HG03064 (cell line): ENCODE data around the gene CLDN10.
"Not testable (repeated sequence)": the region's sequence is repeated elsewhere in the genome, so short reads cannot be mapped to it uniquely, and the experiment has no call there.

ENCODE experiments used
- ATAC-seq: cut with Tn5 transposase; IDR thresholded peaks from one replicate; pipeline ENCODE4 v1.9.1; 2021; ENCODE audit warnings: low read depth; ENCODE audit not compliant: unreplicated experiment

Gene CLDN10, protein sequence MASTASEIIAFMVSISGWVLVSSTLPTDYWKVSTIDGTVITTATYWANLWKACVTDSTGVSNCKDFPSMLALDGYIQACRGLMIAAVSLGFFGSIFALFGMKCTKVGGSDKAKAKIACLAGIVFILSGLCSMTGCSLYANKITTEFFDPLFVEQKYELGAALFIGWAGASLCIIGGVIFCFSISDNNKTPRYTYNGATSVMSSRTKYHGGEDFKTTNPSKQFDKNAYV

DNA sequence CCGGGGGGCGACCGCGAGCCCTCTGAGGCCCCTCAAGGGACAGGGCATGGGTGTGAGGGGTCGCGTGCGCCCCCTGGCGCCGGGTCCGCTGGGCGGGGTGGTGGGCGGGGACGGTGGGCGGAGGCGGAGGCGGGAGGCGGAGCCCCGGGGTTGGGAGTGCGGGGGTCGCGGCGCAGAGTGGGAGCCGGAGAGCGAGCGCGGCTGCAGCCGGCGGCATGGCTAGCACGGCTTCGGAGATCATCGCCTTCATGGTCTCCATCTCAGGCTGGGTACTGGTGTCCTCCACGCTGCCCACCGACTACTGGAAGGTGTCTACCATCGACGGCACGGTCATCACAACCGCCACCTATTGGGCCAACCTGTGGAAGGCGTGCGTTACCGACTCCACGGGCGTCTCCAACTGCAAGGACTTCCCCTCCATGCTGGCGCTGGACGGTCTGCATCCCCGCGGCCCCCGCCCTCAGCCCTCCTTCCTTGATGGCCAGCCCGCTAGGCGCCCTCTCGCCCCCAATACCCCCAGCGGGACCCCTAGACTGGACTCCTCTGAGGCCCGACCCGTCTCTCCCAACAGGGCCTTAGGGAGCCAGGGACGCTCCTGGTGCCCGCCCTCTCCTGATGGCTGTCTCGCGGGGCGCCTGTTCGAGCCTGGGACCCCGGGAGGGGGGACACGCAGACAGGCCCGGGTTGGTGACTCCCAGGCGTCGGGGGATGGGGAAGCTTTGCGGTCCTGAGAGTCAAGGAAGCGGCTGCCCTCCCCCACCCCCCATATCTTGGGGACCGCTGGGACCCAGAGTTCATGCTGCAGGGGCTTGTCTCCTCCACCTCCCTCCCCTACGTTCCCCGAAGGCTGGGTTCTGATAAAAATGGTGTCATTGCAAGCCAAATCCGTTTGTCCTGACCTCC lies at the start of gene CLDN10:
CLDN10 (plus strand) TSS at position 182 of the 903 bp plus-strand sequence; CDS start at position 216, 34 bp downstream.
- ATAC-seq = no peak

DNA sequence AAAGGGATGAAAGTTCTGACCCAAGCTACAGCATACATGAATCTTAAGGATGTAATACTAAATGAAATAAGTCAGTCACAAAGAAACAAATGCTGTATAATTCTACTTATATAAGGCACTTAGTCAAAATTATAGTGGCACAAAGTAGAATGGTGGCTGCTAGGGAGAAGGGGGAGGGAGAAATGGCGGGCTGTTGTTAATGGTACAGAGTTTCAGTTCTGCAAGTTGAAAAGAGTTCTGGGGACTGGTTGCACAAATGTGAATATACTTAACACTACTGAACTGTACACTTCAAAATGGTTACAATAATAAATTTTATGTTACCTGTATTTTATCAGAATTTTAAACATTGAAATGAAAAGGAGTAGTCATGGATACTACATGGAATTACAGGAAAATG lies 48.9 kb upstream of the CLDN10 start:
- ATAC-seq = no peak

DNA sequence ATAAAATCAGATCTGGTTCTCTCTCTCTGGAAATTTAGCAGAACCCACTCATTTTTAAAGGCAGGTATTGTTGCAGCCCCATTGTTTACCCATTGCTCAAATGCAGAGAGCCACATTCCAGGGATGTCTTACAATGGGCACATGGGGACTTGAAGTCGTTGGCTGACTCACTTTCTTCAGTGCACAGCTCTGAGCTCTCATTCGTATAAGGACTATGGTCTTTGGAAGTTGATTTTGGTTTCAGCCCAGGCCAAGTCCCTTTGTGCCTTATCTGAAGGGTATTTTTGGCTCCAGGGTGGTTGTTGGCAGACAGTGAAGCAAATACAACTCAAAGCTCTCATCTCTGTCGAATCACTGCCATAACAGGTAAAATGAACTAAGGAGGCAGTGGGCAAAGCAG lies 47.3 kb upstream of the CLDN10 start:
- ATAC-seq = no peak

DNA sequence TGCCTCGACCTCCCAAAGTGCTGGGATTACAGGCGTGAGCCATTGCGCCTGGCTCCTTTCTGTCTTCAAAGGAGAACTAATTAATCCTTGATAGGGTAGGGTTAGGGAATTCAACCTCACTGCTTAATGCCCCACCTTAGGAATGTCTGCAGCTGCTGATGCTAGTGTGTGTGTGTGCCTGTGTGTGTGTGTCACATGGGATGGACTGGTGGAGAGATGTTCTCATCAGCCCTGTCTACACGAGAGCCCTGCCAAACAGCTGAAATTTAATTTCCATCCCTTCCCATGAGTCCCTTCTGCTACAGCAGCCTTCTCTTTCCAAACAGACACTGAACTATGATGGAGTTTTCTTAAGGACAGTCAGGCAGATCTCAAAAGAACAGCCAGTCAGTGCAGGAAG lies 46.5 kb upstream of the CLDN10 start:
- no peak for ATAC-seq

DNA sequence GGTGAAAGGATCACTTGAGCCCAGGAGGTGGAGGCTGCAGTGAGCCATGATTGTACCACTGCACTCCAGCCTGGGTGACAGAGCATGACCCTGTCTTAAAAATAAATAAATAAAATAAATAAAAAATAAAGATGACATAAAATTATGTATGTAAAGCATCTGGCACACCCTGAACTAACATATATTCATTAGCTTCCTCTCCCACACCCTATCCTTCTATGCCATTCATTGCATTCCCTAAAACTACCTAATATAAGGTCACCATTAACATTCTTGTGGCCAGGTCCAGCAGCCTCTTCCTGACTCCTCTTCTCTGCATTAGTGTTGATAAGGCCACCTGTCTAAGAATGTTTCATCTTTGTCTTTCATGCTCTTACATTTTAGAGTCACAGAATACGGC lies 44.5 kb upstream of the CLDN10 start:
- no peak for ATAC-seq

DNA sequence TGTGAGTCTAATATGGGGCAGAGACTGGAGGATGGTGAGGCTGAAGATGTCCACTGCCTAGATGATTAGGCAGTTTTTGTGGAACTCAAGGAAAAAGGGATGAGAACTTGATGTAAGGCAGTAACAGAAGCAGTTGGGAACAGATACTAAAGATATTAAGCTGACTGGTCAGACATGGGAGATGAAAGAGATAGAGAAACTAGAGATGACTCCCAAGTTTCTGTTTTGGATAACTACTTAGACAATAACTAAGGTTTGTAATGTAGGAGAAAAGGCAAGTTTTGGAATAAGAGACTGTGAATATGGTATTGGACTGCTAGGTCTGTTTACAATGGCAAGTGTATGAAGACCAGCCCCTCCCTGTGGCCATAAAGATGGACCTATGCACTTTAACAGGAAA lies 43.5 kb upstream of the CLDN10 start:
- no peak for ATAC-seq

DNA sequence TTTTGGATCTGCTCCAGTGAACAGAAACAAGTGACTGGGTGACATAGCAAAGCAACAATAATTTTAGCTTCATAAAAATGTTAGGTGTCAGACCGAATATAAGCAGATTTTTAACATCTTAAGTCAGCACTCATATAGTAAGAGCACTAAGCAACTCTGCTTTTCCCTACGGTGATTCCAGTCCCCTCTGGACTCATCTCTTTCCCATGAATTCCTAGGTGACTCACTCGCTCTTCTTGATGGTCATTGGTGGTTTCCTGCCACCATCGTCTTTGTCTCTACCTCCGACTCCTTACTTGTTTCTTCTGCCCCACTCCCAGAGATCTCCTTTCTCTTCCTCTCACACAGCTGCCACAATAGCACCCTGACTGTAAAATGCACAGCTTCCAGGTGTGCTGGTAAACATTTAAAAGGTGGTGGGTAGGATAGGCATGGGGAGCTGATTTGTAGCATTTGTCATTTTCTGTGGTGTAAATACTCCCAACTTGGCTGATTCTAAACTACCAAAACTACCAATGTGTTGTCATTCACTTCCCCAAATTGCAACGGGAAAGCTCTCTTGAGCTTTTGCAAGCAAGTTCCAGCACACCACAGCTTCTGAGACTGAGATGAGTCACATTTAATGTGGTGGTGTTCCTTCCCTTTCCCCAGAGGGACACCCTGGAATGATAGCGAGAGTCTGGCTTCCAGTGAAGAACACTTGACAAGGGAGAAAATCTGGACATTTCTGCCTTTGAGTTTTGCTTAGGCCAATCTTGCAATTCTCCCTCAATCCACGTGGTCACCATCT lies 42.8 kb upstream of the CLDN10 start:
- no peak for ATAC-seq

DNA sequence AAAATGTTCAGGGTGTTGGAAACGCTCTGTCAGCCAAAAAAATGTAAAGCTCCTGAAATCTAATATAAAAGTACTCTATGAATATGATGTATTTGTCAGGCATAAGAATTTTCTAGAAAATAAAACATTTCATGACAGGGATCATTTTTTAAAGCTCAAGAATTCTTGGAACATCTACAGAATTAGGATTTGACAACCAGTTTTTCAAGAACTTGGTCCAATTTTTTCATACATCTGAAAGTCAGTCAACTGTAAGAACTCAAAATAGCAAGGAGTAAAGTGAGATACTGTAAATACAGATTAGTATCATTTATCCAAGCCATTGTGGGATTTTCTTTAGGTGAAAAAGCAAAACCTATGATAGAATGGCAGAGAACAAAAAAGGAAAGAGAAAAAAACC lies 41.6 kb upstream of the CLDN10 start:
- no peak for ATAC-seq

DNA sequence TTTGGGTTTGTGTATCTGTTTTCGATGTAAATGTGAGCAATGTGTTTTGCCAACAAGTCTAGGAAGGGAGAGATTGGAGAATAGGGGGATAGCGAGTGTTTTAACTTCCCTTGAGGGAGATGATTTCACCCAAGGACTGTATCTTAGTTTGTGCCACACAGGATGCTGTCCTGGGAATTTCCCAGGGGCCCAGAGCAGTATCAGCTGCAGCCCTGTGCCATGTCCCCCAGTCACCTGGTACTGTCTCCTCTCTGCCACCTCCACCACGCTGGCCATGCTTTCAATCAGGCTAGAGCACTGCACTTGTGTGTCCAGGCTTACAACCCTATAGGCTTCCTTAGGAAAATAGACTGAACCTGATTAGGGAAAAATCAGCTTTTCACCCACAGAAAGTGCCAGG lies 40.1 kb upstream of the CLDN10 start:
- no peak for ATAC-seq

DNA sequence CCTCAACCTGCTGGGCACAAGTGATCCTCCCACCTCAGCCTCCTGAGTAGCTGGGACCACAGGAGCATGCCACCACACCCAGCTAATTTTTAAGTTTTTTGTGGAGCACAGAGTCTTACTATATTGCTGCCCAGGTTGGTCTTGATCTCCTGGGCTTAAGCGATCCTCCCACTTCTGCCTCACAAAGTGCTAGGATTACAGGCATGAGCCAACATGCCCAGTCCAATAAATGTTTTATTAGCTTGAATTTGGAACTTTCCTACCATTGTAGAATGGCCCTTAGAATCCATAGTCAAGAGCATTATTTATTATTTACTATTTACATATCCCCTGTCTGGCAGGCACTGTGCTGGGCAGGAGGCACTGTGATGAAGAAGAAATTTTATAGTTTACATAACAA lies 39.6 kb upstream of the CLDN10 start:
- ATAC-seq = no peak

DNA sequence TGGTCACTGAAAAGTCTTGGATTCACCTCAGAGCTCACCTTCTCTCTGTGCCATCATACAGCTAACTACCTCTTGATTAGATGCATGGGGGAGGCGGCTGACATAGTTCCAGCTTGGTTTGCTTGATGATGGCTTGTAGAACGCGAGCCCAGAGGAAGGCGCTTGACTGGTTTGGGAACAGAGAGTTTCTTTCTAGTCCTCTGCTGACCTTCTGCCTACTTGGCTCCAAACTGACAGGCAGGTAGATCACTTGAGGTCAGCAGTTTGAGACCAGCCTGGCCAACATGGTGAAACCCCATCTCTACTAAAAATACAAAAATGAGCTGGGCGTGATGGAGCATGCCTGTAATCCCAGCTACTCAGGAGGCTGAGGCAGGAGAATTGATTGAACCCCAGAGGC lies 36.9 kb upstream of the CLDN10 start:
- ATAC-seq = not testable (repeated sequence)

DNA sequence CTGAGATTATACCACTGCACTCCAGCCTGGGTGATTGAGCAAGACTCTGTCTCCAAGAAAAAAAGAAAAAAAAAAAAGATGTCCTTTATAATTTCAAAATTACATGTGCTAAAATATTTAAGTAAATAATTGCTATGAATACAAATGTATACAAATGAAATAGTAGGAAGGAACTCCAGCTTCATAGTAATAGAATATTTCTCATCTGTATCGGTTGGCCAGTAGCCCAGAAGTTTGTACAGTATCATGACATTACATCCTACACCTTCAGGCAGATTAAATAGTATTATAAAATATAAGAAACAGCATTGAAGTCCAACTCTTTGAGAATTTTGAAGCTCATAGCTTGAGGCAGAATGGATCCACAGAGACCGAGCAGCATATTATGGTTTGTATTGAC lies 36.5 kb upstream of the CLDN10 start:
- ATAC-seq = no peak

DNA sequence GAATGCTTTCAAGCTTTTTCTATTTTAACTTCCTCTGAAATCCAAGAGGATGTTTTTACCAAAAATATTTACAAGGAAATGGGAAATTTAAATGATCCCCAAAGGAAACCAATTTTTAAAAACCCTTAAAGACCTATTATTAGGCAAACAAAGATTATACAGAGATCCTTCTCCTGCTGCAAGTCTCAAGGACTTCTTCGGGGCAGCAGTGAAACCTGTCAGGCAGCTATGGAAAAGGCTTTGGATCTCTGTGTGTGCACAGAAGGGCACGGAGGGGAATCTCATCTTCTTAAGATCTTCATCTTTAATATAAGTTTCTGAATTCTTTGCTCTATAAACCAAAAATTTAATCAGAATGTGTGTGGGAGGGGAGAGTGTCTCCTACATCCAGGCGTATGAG lies 36.0 kb upstream of the CLDN10 start:
- no peak for ATAC-seq

DNA sequence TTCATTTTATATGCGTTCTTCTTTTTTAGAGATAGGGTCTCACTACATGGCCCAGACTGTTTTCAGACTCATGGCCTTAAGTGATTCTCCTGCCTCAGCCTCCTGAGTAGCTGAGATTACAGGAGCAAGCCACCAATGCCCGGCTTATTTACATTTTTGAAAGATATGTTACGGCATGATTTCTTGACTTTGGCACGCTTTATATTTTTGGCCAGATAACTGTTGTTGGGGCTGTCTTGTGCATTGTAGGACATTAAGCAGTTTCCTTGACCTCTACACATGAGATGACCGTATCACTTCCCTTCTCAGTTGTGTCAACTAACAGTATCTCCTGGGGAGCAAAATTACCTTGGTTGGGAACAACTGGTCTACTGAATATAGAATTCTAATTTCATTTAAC lies 28.9 kb upstream of the CLDN10 start:
- no peak for ATAC-seq

DNA sequence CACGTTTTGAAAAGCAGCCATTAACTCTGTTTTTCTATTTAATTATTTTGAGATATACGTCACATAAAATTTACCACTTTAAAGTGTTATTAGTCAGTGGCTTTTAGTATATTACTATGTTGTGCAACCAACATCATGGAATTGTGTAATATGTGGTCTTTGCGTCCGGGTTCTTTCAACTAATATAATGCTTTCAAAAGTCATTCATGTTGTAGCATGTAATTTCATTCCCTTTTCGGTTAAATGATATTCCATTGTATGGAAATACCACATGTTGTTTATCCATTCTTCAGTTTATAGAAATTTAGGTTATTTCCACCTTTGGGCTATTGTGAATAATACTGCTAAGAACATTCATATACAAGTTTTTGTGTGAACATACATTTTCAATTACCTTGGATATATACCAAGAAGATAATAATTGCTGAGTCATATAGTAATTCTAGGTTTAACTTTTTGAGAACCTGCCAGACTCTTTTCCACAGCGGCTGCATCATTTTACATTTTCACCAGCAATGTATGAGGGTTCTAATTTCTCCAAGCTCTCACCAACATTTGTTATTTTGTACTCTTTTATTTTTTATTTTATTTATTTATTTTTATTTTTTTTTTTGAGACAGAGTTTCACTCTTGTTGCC lies 28.1 kb upstream of the CLDN10 start:
- ATAC-seq = no peak

DNA sequence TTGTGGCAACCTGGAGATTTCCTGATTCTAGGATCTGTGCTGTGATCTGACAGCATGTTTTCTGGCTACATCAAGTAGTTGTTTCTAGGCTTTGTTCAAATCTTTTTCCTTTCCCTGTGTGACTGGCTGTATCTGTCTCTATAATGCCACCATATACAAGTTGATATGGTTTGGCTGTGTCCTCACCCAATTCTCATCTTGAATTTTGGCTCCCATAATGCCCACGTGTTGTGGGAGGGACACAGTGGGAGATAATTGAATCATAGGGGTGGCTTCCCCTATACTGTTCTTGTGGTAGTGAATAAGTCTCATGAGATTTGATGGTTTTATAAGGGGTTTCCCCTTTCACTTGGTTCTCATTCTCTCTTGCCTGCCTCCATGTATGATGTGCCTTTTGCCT lies 24.6 kb upstream of the CLDN10 start:
- no peak for ATAC-seq

DNA sequence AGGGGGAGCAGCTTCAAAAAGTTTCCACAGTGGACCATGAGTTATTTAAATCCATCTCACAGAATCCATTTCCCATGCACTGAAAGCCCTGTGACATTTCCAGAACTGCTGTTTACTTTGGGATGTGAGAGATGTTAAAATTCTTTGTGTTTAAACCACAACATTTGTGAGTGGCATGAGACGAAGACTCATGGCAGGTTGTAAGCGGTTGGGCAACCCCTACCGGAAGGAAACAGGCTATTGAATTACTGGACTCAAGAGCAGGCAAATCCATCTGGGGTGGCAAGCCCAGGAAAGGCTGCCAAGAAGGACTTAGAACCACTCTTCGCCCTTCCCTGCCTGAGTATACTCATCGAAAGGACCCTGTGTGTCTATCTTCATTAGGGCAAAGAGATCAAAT lies 22.3 kb upstream of the CLDN10 start:
- no peak for ATAC-seq

DNA sequence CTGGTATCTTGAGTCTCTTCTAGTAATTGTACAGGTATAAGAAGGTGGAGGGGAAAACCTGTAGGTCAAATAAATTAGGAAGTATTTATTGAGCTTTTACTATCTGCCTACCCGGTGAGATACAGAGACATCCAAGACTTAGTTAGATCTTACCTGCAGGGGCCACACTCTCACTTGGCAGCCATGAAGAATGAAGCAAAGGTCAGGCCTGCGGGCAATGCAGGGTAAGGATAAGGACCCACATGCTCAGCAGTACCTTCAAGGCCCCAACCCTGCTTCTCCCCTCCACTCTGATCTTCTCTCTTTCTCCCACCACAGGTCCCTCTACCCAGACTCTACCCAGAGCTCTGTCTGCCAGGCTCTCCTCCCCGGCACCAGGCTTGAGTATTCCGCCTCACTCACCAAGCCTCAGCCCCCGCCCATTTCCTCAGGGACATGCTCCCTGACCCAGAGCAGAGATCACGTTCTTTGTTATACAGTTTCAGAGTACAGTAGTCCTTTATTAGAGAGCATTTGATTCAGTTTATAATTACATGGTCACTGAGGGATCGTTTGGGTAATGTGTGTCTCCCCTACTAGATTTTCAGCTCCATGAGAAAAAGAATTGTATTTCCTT lies 18.9 kb upstream of the CLDN10 start:
- no peak for ATAC-seq

DNA sequence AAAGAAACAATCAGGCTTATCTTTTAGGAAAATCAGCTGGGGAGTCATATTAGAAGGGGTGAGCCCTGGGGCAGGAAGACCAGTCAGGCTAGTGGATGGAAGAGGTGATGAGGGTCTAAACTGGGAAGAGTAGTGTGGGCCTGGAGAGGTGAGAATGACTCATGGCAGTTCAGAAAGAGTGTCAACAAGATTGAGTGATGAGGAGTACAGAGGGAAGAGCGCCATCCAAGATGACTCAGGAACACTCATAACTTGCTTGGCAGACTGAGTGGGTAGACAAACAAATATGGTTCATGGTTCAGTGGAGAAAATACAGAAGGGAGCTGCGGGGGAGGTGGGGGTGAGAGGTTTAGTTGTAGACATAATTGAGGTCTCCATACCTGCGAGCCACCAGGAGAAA lies 17.3 kb upstream of the CLDN10 start:
- no peak for ATAC-seq

DNA sequence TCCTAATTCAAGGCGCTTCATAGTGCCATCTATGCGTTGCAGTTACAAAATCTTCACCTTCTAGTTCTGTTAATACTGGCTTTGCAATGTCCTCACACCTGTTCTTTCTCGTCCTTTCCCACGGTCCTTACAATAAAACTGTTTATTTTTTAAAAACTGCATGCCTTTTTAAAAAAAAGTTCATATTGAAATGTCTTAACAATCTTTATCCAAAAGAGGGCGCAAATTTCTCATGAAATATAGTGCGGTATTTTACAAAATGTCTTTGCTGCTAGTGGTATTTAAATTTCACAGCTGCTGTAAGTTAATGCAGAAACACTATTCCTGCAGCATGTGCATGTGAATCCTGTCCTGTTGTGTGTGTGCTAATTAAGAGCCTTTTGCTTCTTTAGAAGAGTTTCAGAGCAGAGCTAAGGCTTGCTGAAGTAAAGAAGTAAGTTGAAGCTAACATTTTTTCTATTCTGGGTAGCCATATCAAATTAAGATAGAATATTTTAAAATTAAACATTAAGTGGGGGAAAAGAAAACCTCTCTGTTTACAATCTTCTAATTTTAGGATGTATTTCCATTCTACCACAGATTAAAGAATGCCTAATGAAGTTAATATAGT lies 15.8 kb upstream of the CLDN10 start:
- ATAC-seq = no peak
